Cardiac muscle cell (in vitro differentiated cells and primary cell): ENCODE results near the gene CCDC12. TPM values are rescaled to one million over a fixed set of nuclear protein-coding genes. Genes with fewer than 3 reads are reported as not detected.

Source experiments
- DNase-seq, 2 donors: peaks; one replicate each; pipeline versions ENCODE4 v3.0.0 to v3.0.0-alpha.2; 2010 to 2017; ENCODE audit warnings: low read depth in 1 of 2, low spot score in 1 of 2
- H3K27ac ChIP-seq: fragments of 200-600 bp; sonication (generic); 2 replicates; pipeline ENCODE4 v1.5.1; 2016
- H3K27me3 ChIP-seq: fragments of 200-600 bp; sonication (generic); 2 replicates; pipeline ENCODE4 v1.6.0; 2016; ENCODE audit warnings: control low read depth
- H3K36me3 ChIP-seq: fragments of 200-600 bp; sonication (generic); 2 replicates; pipeline ENCODE4 v1.5.1; 2016; ENCODE audit warnings: control low read depth
- H3K4me1 ChIP-seq: fragments of 200-600 bp; sonication (generic); 2 replicates; pipeline ENCODE4 v1.8.1; 2017; ENCODE audit warnings: low read depth, mild to moderate bottlenecking, mixed run types
- H3K4me3 ChIP-seq: fragments of 200-600 bp; sonication (generic); 2 replicates; pipeline ENCODE4 v1.5.1; 2016; ENCODE audit warnings: mild to moderate bottlenecking
- H3K9me3 ChIP-seq: fragments of 200-600 bp; sonication (generic); 2 replicates; pipeline ENCODE4 v1.5.1; 2017; ENCODE audit warnings: low read depth, mild to moderate bottlenecking, control low read depth
- polyA plus RNA-seq: library from polyadenylated mRNA; unstranded; fragments of >200 nt; fragmentation: Nextera tagmentation; extraction: Ambion mirVana; gene quantifications from 2 replicates; pipeline ENCODE4 v1.2.1, GENCODE V29; 2016
- total RNA-seq: library from RNA; depleted of rRNA; stranded (reverse); fragments of >200 nt; gene quantifications from 2 replicates; pipeline ENCODE4 v1.2.3, GENCODE V29; 2016
- TF ChIP-seq, protein P1 (sequence below): IDR thresholded peaks from 2 replicates; pipeline ENCODE4 v1.5.1; 2012; ENCODE audit warnings: low read depth, mild to moderate bottlenecking, low read length

Gene CCDC12
- total and polyA plus RNA-seq, 2 experiments from 2014 or later: 53.8 to 73.1 TPM

DNA sequence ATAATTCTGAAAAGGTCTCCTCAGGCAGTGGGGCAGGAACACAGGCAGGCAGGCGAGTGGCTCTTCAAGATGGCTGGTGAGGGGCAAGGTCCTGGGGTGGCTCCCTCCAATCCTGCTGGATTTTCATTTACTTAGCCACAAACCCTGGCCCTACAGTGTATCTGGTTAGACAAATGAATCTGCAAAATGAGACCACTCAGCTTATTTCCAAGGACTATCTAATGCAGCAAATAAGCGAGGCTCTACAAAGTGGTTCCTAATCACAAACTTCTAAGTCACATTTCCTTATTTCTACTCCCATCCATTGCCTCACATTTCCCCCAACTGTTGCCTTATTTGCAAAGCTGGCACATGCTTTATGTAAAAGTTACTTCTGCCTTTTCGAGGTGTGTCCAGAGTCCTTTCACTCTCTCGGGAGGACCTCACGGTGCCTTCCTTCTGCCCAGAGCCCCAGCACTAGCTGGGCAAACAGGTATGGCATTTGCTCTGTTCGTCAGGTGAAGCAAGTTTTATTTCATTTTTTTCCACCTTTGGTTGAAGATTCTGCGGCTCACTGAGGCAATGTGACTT is 40.5 kb downstream of the CCDC12 start:
- Histone ChIP-seq H3K9me3 (no peaks in the 10 kb centered on the region), H3K4me3 (no peak overlapping the region), H3K36me3 (no peaks in the 10 kb centered on the region), H3K27me3 (no peaks in the 10 kb centered on the region), H3K4me1 (peaks cover 66% of the 10 kb centered on the region), H3K27ac (peak overlapping the region; percentile 95)
- DNase-seq: peak in 1 of 2 donors; percentile 24
- TF ChIP-seq, protein P1, sequence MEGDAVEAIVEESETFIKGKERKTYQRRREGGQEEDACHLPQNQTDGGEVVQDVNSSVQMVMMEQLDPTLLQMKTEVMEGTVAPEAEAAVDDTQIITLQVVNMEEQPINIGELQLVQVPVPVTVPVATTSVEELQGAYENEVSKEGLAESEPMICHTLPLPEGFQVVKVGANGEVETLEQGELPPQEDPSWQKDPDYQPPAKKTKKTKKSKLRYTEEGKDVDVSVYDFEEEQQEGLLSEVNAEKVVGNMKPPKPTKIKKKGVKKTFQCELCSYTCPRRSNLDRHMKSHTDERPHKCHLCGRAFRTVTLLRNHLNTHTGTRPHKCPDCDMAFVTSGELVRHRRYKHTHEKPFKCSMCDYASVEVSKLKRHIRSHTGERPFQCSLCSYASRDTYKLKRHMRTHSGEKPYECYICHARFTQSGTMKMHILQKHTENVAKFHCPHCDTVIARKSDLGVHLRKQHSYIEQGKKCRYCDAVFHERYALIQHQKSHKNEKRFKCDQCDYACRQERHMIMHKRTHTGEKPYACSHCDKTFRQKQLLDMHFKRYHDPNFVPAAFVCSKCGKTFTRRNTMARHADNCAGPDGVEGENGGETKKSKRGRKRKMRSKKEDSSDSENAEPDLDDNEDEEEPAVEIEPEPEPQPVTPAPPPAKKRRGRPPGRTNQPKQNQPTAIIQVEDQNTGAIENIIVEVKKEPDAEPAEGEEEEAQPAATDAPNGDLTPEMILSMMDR: no peak

DNA sequence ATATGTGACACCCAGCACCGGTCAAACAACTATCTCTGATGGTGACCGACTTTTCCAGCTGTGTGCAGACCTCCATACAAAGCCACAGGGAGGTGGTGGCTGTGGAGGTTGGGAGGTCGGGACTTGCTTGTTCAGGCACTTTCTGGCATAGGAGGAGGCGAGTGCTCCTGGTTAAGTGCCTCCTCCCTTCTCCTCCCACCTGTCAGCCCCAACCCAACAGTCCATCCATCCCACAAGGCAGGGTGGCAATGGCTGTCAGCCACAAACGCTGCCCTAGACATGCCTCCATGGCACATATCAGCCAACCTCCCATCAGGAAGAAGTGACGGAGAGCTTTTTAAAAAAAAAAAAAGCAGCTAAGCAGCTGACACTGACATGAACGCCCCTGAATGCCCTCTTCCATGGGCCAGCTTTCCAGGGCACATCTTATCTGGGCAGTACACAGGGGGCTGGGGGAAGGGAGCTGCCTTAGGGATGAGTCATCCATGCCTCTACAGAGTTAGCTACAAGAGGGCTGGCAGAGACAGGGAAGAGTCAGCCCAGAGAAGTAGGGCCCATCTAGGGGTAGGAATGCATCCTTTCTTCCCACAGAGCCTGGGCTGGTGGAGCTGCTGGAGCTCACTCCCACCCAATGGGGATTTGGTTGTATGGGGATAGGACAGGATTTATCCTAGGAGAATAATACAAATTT is 41.2 kb downstream of the CCDC12 start:
- TF ChIP-seq, protein P1: peak; percentile 83
- no peaks in the 10 kb centered on the region for H3K27me3 ChIP-seq
- peak; percentile 89 to 98 for DNase-seq
- H3K4me1 ChIP-seq: peaks cover 67% of the 10 kb centered on the region
- peak overlapping the region; percentile 95 for H3K27ac ChIP-seq
- H3K9me3 ChIP-seq: no peaks in the 10 kb centered on the region
- H3K36me3 ChIP-seq: no peaks in the 10 kb centered on the region
- no peak overlapping the region for H3K4me3 ChIP-seq

DNA sequence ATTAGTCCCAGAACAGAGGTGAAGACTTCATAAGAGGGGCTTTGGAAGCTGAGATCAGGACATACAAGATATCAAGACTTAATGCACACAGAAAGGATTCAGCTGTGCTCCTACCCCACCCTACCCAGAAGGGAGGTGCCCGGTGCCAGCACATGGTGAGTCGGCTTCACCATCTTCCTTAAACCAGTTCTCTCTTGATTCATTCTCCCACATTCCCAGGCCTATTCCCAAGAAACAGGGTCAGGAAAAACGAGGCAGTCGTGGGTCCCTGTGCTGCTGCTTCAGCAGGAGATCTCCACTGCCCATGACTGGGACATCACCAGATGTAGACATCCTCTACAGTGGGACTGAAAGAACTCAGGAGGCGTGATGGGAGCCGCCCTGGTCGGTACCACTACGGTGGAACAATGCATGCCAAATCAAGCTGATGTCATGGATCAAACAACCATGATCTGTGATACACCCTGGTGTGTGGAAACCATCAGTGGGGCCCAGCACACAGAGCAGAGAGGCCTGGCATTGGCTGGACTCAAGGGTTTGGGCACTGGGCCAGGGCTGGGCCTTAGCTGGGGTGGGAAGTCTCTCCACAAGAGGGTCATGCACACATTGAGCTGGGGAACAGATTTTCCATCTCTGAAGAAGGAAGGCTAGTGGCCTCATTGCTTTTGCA is 41.9 kb downstream of the CCDC12 start:
- no peaks in the 10 kb centered on the region for H3K27me3 ChIP-seq
- peak overlapping the region; percentile 95 for H3K27ac ChIP-seq
- peak; percentile 63 to 70 for DNase-seq
- H3K36me3 ChIP-seq: no peaks in the 10 kb centered on the region
- H3K9me3 ChIP-seq: no peaks in the 10 kb centered on the region
- TF ChIP-seq, protein P1: no peak
- peaks cover 60% of the 10 kb centered on the region for H3K4me1 ChIP-seq
- H3K4me3 ChIP-seq: no peak overlapping the region

DNA sequence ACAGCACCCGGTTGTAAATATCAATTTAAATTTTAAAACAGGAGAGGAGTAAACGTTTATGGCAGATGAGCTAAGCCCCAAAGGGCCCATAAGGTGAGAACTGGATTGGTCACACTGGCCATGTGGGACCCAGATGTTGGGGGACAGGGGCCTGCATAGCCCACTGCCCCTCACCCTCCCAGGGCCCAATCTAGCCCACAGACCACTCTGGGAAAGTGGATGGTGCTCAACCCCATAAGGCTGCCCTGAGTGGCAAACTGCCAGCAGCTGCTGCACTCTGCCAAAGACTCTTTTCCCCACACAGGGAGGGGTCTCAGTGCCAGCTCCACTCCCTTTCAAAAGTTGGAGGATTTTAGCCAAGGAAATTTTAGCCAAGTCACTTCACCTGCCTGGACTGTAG is 42.5 kb downstream of the CCDC12 start:
- TF ChIP-seq, protein P1: no peak
- no peaks in the 10 kb centered on the region for H3K27me3 ChIP-seq
- H3K27ac ChIP-seq: peak overlapping the region; percentile 95

DNA sequence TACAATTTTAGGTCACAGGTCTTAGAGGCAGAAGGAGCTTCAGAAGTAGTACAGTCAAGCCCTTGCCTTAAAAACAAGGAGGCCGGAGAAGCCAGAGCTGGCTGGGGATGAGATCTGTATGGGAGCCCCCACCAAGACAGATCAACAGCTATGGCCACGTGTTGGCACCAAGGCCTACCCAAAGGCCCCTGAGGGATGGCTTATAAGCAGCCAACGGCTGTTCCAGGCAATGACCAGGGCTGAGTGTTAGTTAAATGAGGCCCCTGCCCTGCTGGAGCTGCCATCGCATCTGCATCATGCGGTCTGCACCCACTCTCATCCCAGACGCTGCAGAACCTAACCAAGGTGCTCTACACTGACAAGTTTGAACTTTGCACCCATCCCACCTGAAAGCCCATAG is 43.3 kb downstream of the CCDC12 start:
- peaks cover 60% of the 10 kb centered on the region for H3K4me1 ChIP-seq

More for the DNA sequence above, 42.5 kb downstream of the CCDC12 start:
- no peaks in the 10 kb centered on the region for H3K36me3 ChIP-seq
- no peak overlapping the region for H3K4me3 ChIP-seq
- DNase-seq: no peak
- peaks cover 55% of the 10 kb centered on the region for H3K4me1 ChIP-seq
- no peaks in the 10 kb centered on the region for H3K9me3 ChIP-seq

More for the DNA sequence above, 43.3 kb downstream of the CCDC12 start:
- no peak for DNase-seq
- Histone ChIP-seq H3K27me3 (no peaks in the 10 kb centered on the region), H3K4me3 (no peak overlapping the region), H3K36me3 (no peaks in the 10 kb centered on the region), H3K27ac (no peak overlapping the region), H3K9me3 (no peaks in the 10 kb centered on the region)
- TF ChIP-seq, protein P1: no peak
